ENCODE data around the gene HPSE2.
A peak's percentile ranks its signal among the peaks of the same experiment; 100 is the strongest.

HPSE2 gene

DNA sequence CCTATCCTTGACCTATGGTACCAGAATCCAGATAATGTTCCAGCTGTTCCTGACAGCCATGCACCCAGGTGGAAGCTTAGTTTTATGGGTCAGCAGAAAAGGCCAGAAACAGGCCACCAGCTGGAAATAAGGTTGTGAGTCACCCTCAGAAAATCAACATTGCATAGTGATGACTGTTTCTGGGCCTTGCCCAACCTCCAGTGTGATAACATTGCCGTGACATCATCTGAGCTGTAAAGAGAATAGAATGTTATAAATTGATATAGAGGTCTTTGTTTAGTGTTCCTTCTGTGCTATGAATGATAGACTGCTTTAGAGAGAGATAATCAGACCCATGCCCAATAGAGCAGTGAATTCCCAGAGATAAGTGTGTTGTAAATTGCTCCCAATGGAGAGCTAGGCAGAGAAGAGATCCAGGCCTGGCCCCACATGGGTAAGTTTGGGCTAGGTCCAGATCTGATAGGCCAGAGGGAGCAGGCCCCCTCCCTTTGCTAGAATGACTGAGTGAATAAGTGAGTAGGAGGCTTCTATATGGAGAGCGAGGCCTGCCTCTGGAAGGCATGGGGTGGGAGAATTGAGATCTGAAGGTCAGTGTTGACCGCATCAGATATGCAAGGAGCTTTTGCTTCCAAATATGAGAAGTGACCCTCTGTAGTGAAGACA lies 774.7 kb downstream of the HPSE2 start:
- DNase-seq (ENCODE audit: low spot score) = no peak

DNA sequence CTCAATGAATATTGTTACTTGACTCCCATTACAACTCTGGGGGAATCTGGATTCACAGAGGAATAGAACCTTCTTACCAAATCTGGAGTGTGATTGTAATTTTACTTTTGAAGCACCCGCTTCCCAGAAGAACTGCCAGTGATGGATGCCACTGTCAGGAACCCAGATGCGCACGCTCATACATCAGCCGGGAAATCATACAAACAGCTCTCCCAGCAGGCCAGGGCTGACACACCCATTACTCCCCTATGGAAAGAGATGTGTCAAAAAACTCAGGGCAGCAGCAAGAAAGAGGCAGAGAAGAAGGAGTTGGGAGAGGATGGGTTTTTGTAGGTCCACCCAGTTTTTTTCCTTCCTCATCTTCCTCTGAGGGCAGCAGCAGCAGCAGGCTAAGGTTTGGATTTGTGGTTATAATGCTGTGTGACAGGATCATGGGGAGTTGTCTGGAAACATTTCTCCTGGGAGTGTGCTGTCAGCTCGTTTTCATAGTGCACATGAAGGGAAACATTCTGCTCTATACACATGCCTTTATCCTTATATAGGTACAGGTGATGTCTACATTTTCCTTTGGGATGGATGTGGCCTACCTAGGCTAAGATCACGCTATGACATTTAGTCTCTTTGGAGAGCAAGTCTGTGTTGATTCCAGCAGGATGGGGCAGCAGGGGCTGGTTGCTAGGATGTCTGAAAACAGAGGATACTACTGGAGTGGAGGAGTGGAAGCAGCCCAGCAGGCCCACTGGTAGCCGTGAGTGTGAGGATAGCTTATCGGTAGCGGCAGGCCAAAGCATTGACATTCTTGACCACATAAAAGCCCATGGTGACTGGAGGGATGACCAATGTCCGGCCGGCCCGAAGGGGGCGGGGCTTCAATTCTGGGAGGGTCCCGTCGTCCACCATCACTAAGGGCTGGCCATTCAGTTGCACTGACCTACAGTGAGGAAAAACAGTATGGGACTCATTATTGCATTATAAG lies 776.6 kb downstream of the HPSE2 start:
- no peak for DNase-seq (ENCODE audit: low spot score)

GRCh38 chr10:98457721-98458120 lies 777.9 kb downstream of the HPSE2 start:
- no peak for DNase-seq (ENCODE audit: low spot score)

DNA sequence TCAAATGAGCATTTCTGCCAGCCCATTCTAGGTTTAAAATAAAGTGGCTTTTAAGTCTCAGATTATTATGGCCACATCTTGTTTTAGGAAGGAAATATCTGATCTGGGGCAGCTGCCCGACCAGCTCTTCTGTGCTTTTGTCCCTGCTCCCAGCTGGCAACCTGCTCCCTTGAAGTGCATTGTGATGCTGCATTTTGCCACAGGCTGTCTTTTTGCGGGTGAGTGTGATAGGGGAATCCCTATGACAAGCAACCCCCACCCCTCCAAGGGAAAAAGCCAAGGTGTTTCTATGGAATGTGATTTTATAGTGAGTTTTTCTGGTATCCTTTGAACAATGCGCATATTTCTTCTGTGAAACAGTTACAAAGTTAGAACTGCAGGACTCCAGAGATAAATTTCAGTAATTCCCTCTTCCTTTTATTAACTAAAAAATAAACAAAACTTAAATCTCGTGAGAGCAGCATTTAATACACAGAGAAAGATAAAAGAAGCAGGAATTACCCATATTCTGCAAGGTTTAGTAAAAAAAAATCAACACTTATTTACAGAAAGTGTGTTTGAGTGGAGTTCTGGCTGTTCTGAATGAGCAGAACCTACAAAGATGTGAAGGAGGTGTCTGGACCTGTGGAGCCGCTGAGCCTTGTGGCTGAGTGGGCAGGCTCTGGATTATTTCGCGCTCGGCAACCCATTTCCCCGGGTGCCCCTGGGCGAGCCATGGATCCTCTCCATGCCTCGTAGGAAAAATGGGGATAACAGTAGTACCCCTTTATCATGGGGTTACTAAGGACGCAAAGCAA lies 778.8 kb downstream of the HPSE2 start:
- DNase-seq (ENCODE audit: low spot score) = no peak

GRCh38 chr10:98456043-98456570 lies 779.5 kb downstream of the HPSE2 start:
- DNase-seq (ENCODE audit: low spot score) = no peak

- DNase-seq (ENCODE audit: low spot score) = no peak
Observed at GRCh38 chr10:98453729-98454128, 781.9 kb downstream of the HPSE2 start.

DNA sequence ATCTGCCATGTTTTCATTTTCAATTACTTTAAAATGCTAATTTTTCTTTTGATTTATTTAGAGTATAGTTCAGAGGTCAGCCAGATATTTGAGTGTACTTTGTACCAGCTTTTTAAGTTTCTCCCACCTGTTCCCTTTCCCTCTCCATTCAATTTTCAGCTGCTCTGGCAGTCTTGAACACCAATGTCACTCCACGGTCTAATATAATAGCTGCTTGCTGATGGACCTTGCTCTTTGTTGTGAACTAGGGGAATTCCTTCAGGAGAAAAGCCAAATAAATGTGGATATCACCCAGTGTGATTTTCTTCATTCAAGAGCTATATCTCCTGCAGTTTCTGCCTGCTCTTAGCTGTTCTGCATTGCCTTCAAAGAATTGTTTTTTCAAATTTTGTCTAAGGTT lies 785.0 kb downstream of the HPSE2 start:
- no peak for DNase-seq (ENCODE audit: low spot score)

GRCh38 chr10:98449287-98449686 lies 786.4 kb downstream of the HPSE2 start:
- DNase-seq (ENCODE audit: low spot score) = no peak

- DNase-seq (ENCODE audit: low spot score) = peak; percentile 90
Observed at GRCh38 chr10:98446661-98447221, 788.9 kb downstream of the HPSE2 start, which contains the start of gene HPS1. Gene HPS1, minus strand, starts transcription at chr10:98446935. Its CDS starts 3,695 bp downstream, at chr10:98443240.

- DNase-seq (ENCODE audit: low spot score) = no peak
Observed at GRCh38 chr10:98446151-98446660, 789.4 kb downstream of the HPSE2 start.

DNA sequence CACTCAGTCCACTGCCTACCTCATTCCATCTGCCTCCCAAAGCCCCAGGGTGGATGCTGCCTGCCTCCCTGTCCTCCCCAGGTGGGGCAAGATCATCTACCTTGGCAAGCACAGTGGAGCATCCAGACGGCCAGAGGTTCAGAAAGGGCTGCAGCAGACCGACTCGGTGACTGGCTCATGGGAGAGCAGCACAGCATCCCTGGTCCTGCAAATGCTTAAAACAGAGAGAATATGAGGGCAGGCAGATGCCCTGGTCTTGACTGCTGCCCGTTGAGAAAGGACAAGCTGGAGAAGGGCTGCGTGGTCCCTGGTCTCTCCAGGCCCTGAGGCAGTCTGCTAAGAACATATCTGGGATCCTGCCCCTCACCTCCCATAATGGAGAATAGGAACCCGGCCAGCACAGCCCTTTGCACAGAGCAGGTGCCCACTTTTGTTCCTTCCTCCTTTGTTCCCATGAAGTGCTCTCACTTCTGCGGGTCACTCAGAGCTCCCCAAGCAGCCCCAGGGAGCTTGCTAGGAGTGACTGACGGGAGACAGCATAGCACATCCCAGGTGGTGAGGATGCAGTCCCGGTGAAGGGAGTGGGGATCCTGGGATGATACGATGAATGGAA lies 790.3 kb downstream of the HPSE2 start:
- no peak for DNase-seq (ENCODE audit: low spot score)

- DNase-seq (ENCODE audit: low spot score) = peak; percentile 53
Observed at GRCh38 chr10:98444314-98445006, 791.2 kb downstream of the HPSE2 start.

DNA sequence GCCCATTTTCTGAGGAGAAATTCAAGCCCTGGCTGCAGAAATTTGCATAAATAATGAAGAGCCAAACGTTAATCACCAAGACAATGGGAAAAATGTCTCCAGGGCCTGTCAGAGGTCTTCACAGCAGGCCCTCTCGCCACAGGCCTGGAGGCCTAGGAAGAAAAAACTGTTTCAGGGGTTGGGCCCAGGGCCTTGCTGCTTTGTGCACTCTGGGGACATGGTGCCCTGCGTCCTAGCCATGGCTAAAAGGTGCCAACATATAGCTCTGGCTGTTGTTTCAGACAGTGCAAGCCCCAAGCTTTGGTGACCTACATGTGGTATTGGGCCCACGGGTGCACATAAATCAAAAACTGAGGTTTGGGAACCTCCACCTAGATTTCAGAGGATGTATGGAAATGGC lies 796.9 kb downstream of the HPSE2 start:
- no peak for DNase-seq (ENCODE audit: low spot score)

- DNase-seq (ENCODE audit: low spot score) = no peak
Observed at GRCh38 chr10:98436704-98437103, 798.9 kb downstream of the HPSE2 start.

- no peak for DNase-seq (ENCODE audit: low spot score)
Observed at GRCh38 chr10:98435178-98435577, 800.5 kb downstream of the HPSE2 start.

DNA sequence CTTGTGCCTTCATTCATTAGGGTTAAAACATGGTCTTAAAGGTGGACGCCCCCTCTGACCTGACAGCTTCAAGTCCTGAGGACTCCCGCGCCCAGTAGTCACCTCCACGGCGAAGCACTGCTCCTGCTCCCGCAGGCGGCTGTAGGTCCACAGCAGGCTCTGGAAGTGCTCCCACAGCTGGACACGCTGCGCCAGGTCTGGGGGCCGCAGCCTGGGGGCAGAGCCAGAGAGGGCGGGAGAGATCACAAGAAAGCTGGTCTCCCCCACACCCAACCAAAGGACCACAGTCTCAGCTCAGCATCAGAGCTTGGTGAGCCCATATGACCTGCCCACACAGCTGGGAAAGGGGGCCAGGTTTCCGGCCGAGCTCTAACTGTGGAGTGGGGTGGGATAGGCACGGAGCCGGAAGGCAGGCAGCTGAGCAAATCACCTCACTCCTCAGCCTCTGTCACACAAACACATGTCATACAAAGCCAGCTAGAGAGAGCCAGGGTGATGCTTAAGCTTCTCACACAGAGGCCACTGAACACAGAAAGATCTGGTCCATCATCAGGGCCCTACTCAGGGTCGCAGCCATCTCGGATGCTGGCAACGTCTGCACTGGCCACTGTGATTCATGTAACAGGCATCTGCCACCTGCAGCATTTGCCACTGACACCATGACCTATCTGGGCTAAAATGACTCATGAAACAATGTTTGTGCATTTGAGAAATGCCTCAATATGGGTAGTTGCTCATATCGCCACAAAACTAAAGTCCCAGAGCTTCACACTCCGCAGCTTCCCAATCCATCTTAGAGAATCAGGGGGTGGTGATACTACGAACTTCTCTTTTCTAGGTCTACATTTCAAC lies 801.5 kb downstream of the HPSE2 start:
- no peak for DNase-seq (ENCODE audit: low spot score)

GRCh38 chr10:98433371-98433770 lies 802.3 kb downstream of the HPSE2 start:
- no peak for DNase-seq (ENCODE audit: low spot score)

DNA sequence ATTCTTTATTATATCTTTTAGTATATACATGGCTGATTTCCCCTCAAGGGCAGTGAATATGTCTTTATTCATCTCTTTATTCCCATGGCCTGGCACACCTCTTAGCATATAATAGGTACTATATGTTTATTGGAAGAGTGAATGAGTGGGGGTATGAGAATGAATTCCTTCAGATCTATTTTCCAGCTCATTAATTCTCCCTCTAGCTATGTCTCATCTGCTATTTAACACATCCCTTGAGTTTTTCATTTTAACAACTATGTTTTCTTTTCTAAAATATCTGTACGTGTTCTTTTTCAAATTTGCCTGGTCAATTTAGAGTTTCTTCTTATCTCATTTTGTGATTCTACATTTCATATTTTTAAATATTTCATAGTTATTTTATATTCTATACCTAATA lies 803.3 kb downstream of the HPSE2 start:
- DNase-seq (ENCODE audit: low spot score) = no peak

- no peak for DNase-seq (ENCODE audit: low spot score)
Observed at GRCh38 chr10:98431016-98431415, 804.6 kb downstream of the HPSE2 start.

DNA sequence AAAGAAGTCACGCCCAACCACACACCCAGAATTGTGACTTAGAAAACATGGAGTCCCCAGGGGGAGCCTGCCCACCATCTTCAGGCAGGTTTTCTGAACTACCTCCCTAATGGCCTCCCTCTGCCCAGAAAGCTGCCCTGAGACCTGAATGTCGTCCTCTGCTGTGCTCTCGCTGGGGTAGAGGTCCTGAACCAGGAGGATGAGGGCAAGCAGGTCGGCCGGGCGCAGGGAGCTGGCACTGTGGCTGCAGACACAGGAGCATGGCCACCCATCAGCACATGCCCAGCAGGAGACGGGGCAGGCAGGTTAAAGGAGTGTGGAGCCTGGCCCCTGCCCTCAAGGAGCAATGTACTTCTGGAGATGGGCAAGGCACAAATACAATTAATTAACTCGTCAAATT lies 805.2 kb downstream of the HPSE2 start:
- DNase-seq (ENCODE audit: low spot score) = no peak
